IMR-90 (cell line): ENCODE data around the gene MLEC. TPM values are rescaled to one million over a fixed set of nuclear protein-coding genes. Genes with fewer than 3 reads are reported as not detected.

ENCODE experiments used
- ATAC-seq: fragments of 200-7000 bp; cut with Tn5 transposase; 2 replicates; pipeline ENCODE4 v1.9.1; 2020; ENCODE audit warnings: low read depth, mild to moderate bottlenecking, moderate library complexity
- BruUV-seq: library from RNA; stranded (reverse); fragments of 400-500 nt; replicated peaks from 2 replicates; lab custom pipeline; 2021; lab: Mats Ljungman, UMichigan
- CTCF ChIA-PET: fragments of 300-600 bp; formaldehyde crosslinking; extraction: SDS; loops from one replicate; lab custom pipeline; 2021; ENCODE audit warnings: antibody characterized with exemption; lab: Yijun Ruan, JAX
- POLR2A ChIA-PET: fragments of 300-600 bp; sonication (Branson Sonifier 250); formaldehyde crosslinking; loops from one replicate; lab custom pipeline; 2022; ENCODE audit warnings: antibody characterized with exemption; ENCODE audit not compliant: unreplicated experiment; lab: Charles Lee
- DNase-seq: peaks from one replicate; pipeline ENCODE4 v3.0.0; 2013
- H2AFZ ChIP-seq: replicated peaks from 2 replicates; pipeline ENCODE3; 2013; ENCODE audit warnings: low read length, mild to moderate bottlenecking; ENCODE audit not compliant: poor library complexity
- H2AK5ac ChIP-seq: 2 replicates; pipeline ENCODE4 v1.6.1; 2013; ENCODE audit warnings: low read depth, low read length, inconsistent platforms
- H2AK9ac ChIP-seq: replicated peaks from 2 replicates; pipeline ENCODE3; 2013; ENCODE audit warnings: mild to moderate bottlenecking, low read depth, low read length, moderate library complexity; ENCODE audit not compliant: poor library complexity
- H2BK120ac ChIP-seq: 2 replicates; pipeline ENCODE4 v1.6.1; 2013; ENCODE audit warnings: low read depth, low read length, inconsistent platforms
- H2BK15ac ChIP-seq: 3 replicates; pipeline ENCODE4 v1.6.1; 2013; ENCODE audit warnings: low read depth, low read length, inconsistent platforms
- H2BK20ac ChIP-seq: 2 replicates; pipeline ENCODE4 v1.6.1; 2013; ENCODE audit warnings: low read depth, mild to moderate bottlenecking, inconsistent platforms, low read length, moderate library complexity
- H2BK5ac ChIP-seq: 2 replicates; pipeline ENCODE4 v1.6.1; 2013; ENCODE audit warnings: mild to moderate bottlenecking, low read depth, low read length, inconsistent platforms; ENCODE audit not compliant: poor library complexity, severe bottlenecking
- H3K14ac ChIP-seq: replicated peaks from 2 replicates; pipeline ENCODE4 v1.6.1; 2013; ENCODE audit warnings: low read depth, low read length, inconsistent platforms
- H3K18ac ChIP-seq: 2 replicates; pipeline ENCODE4 v1.6.1; 2013; ENCODE audit warnings: low read depth, low read length, control low read depth
- H3K23ac ChIP-seq: 2 replicates; pipeline ENCODE4 v1.6.1; 2013; ENCODE audit warnings: low read depth, low read length, inconsistent platforms
- H3K27ac ChIP-seq: 2 replicates; pipeline ENCODE4 v1.5.1; 2013; ENCODE audit warnings: mild to moderate bottlenecking, control low read depth, low read length; ENCODE audit not compliant: insufficient read depth
- H3K27me3 ChIP-seq: 2 replicates; pipeline ENCODE4 v1.6.1; 2013; ENCODE audit warnings: low read length; ENCODE audit not compliant: control insufficient read depth, insufficient read depth
- H3K36me3 ChIP-seq: 2 replicates; pipeline ENCODE4 v1.6.1; 2013; ENCODE audit warnings: low read length, mixed read lengths; ENCODE audit not compliant: control insufficient read depth, insufficient read depth
- H3K4ac ChIP-seq: 2 replicates; pipeline ENCODE4 v1.6.1; 2013; ENCODE audit warnings: low read depth, low read length, inconsistent platforms
- H3K4me1 ChIP-seq: 2 replicates; pipeline ENCODE4 v1.6.1; 2013; ENCODE audit warnings: low read length, mixed read lengths; ENCODE audit not compliant: control insufficient read depth, insufficient read depth
- H3K4me2 ChIP-seq: 2 replicates; pipeline ENCODE4 v1.6.1; 2013; ENCODE audit warnings: low read depth, mild to moderate bottlenecking, control low read depth, low read length, moderate library complexity
- H3K4me3 ChIP-seq: 2 replicates; pipeline ENCODE4 v1.5.1; 2013; ENCODE audit warnings: low read depth, mild to moderate bottlenecking, control low read depth, low read length, moderate library complexity; ENCODE audit not compliant: insufficient read depth
- H3K56ac ChIP-seq: 2 replicates; pipeline ENCODE4 v1.6.1; 2013; ENCODE audit warnings: low read length, inconsistent platforms; ENCODE audit not compliant: insufficient read depth; ENCODE audit errors: extremely low read depth
- H3K79me1 ChIP-seq, 2 experiments: 2 replicates each; pipeline ENCODE4 v1.6.1; 2013; ENCODE audit warnings: low read length in 2 of 2, inconsistent platforms in 1 of 2, low read depth in 1 of 2
- H3K9ac ChIP-seq: 2 replicates; pipeline ENCODE4 v1.6.1; 2013; ENCODE audit warnings: low read depth, low read length, control low read depth
- H3K9me1 ChIP-seq: 2 replicates; pipeline ENCODE4 v1.6.1; 2013; ENCODE audit warnings: low read length, inconsistent platforms; ENCODE audit not compliant: insufficient read depth
- H3K9me3 ChIP-seq: 2 replicates; pipeline ENCODE4 v1.6.1; 2013; ENCODE audit warnings: low read length; ENCODE audit not compliant: control insufficient read depth, insufficient read depth
- H4K20me1 ChIP-seq: 2 replicates; pipeline ENCODE4 v1.6.1; 2013; ENCODE audit warnings: low read length, inconsistent platforms; ENCODE audit not compliant: insufficient read depth
- H4K5ac ChIP-seq: 2 replicates; pipeline ENCODE4 v1.6.1; 2013; ENCODE audit warnings: mild to moderate bottlenecking, low read depth, low read length, control low read depth
- H4K8ac ChIP-seq, 2 experiments: 2 replicates each; pipeline ENCODE4 v1.6.1; 2013; ENCODE audit warnings: low read depth in 2 of 2, low read length in 2 of 2, control low read depth in 1 of 2, inconsistent platforms in 1 of 2
- H4K91ac ChIP-seq: 2 replicates; pipeline ENCODE4 v1.6.1; 2013; ENCODE audit warnings: low read depth, low read length, inconsistent platforms; ENCODE audit not compliant: insufficient read depth
- BHLHE40 ChIP-seq: fragments of 150-350 bp; IDR thresholded peaks from 2 replicates; pipeline ENCODE4 v1.6.1; 2016; ENCODE audit warnings: mild to moderate bottlenecking, low read depth, low read length
- CEBPB ChIP-seq: IDR thresholded peaks from 2 replicates; pipeline ENCODE4 v1.6.1; 2012; ENCODE audit warnings: low read depth, low read length, improper control_type of control experiment
- CHD1 ChIP-seq: IDR thresholded peaks from 2 replicates; pipeline ENCODE4 v1.6.1; 2012; ENCODE audit warnings: low read depth, low read length, improper control_type of control experiment
- CTCF ChIP-seq: conservative IDR thresholded peaks from 2 replicates; pipeline ENCODE4 v1.5.1; 2012; ENCODE audit warnings: mild to moderate bottlenecking, low read depth, low read length, improper control_type of control experiment
- ELK1 ChIP-seq: fragments of 150-350 bp; IDR thresholded peaks from 2 replicates; pipeline ENCODE4 v1.6.1; 2016; ENCODE audit warnings: low read depth, mild to moderate bottlenecking, low read length, moderate library complexity, borderline replicate concordance
- FOS ChIP-seq: fragments of 150-350 bp; IDR thresholded peaks from 2 replicates; pipeline ENCODE4 v1.6.1; 2016; ENCODE audit warnings: low read depth, low read length
- MAFK ChIP-seq: IDR thresholded peaks from 2 replicates; pipeline ENCODE4 v1.6.1; 2012; ENCODE audit warnings: low read depth, low read length, improper control_type of control experiment
- MAZ ChIP-seq: IDR thresholded peaks from 2 replicates; pipeline ENCODE4 v1.6.1; 2012; ENCODE audit warnings: low read depth, mild to moderate bottlenecking, low read length, improper control_type of control experiment, moderate library complexity, borderline replicate concordance
- MXI1 ChIP-seq: IDR thresholded peaks from 2 replicates; pipeline ENCODE4 v1.6.1; 2012; ENCODE audit warnings: low read depth, mild to moderate bottlenecking, low read length, moderate library complexity, borderline replicate concordance
- NFE2L2 ChIP-seq: fragments of 150-350 bp; IDR thresholded peaks from 2 replicates; pipeline ENCODE4 v1.6.1; 2016; ENCODE audit warnings: low read depth, mild to moderate bottlenecking, low read length
- POLR2A ChIP-seq: IDR thresholded peaks from 2 replicates; pipeline ENCODE4 v1.6.1; 2012; ENCODE audit warnings: mild to moderate bottlenecking, low read depth, low read length
- RAD21 ChIP-seq: IDR thresholded peaks from 2 replicates; pipeline ENCODE4 v1.6.1; 2012; ENCODE audit warnings: low read length, improper control_type of control experiment
- RCOR1 ChIP-seq: IDR thresholded peaks from 2 replicates; pipeline ENCODE4 v1.6.1; 2012; ENCODE audit warnings: mild to moderate bottlenecking, low read length, improper control_type of control experiment; ENCODE audit not compliant: insufficient replicate concordance
- RFX5 ChIP-seq: IDR thresholded peaks from 2 replicates; pipeline ENCODE4 v1.8.0; 2012; ENCODE audit warnings: low read depth, mild to moderate bottlenecking, low read length, moderate library complexity
- SMC3 ChIP-seq: fragments of 150-350 bp; IDR thresholded peaks from 2 replicates; pipeline ENCODE4 v1.6.1; 2016; ENCODE audit warnings: low read depth, mild to moderate bottlenecking, antibody characterized with exemption, low read length, moderate library complexity
- USF2 ChIP-seq: fragments of 150-350 bp; IDR thresholded peaks from 2 replicates; pipeline ENCODE4 v1.6.1; 2017; ENCODE audit warnings: mild to moderate bottlenecking, antibody characterized with exemption, low read length, low read depth
- WGBS, 2 experiments: methylation state at CpG; one replicate each; pipeline versions ENCODE4 v1.1.5 to v1.1.7; 2013; ENCODE audit warnings: missing lambda C conversion rate in 2 of 2; ENCODE audit not compliant: insufficient read length in 1 of 2; ENCODE audit errors: extremely low coverage in 2 of 2; 5-methylcytosine and 5-hydroxymethylcytosine counted together
- dilution Hi-C: fragments of 300-500 bp; cut with HindIII; formaldehyde crosslinking; loops from one replicate; pipeline ENCODE4 v1.14.3; 2018; ENCODE audit warnings: low sequenced_read_pairs; ENCODE audit not compliant: unreplicated experiment
- in situ Hi-C: fragments of 300-500 bp; cut with MboI; formaldehyde crosslinking; loops from 3 replicates; pipeline ENCODE4 v1.14.3; 2019; ENCODE audit warnings: low sequenced_read_pairs, inconsistent platforms, mixed read lengths
- intact Hi-C: fragments of 100-400 bp; cut with micrococcal nuclease; formaldehyde crosslinking; loops from 2 replicates; pipeline ENCODE4 v1.10.0; 2022
- polyA plus RNA-seq, 3 experiments: library from polyadenylated mRNA; depleted of rRNA; stranded (reverse); fragments of >200 nt; gene quantifications; 2 replicates each; pipeline ENCODE4 v1.2.3, GENCODE V29; 2012; ENCODE audit warnings: low replicate concordance in 1 of 3
- total RNA-seq: library from RNA; depleted of rRNA; stranded (reverse); fragments of >200 nt; gene quantifications from 2 replicates; pipeline ENCODE4 v1.2.3, GENCODE V29; 2012

Gene MLEC
- total and polyA plus RNA-seq, 2 of the 4 experiments (the other 2 are of a cell fraction), result 44.1 to 137 TPM

GRCh38 chr12:120726510-120726793 is 39.5 kb downstream of the MLEC start:
- dilution Hi-C loops, result no loop called here
- BruUV-seq, result no TSS peak

More at GRCh38 chr12:120726510-120726793, 39.5 kb downstream of the MLEC start:
- no peak overlapping the region for H3K56ac ChIP-seq
- no peak overlapping the region for H3K18ac ChIP-seq
- no peak overlapping the region for H3K4ac ChIP-seq
- H3K23ac ChIP-seq, result no peak overlapping the region
- H3K9me1 ChIP-seq, result peaks cover 10% of the 10 kb centered on the region
- no peak overlapping the region for H4K5ac ChIP-seq
- TF ChIP-seq POLR2A (no peak), MAZ (no peak), BHLHE40 (no peak), ELK1 (no peak), CTCF (no peak), FOS (no peak), CHD1 (no peak), USF2 (no peak), MXI1 (no peak), NFE2L2 (no peak), RCOR1 (no peak), MAFK (no peak), RFX5 (no peak), RAD21 (no peak), SMC3 (no peak), CEBPB (no peak)
- no peak overlapping the region for H3K9ac ChIP-seq
- H3K79me1 ChIP-seq, result peaks cover 7 to 19% of the 10 kb centered on the region in 2 experiments; a peak in 3 of 4 replicates
- H3K14ac ChIP-seq, result no peak overlapping the region
- H2BK20ac ChIP-seq, result no peak overlapping the region
- ATAC-seq, result no peak
- H3K4me3 ChIP-seq, result no peak overlapping the region
- intact Hi-C loops, result no loop called here
- 0 out of 4 replicates have a peak overlapping the region, but pooled peaks of 1 of the 2 experiments have one; percentile 28 for H4K8ac ChIP-seq
- H4K91ac ChIP-seq, result no peak overlapping the region
- ChIA-PET CTCF (no interaction called here), POLR2A (no interaction called here)
- H3K4me2 ChIP-seq, result peak overlapping the region; percentile 40; the same call in 1 of the 2 replicates
- no peak overlapping the region for H2BK120ac ChIP-seq
- no peaks in the 10 kb centered on the region for H3K27me3 ChIP-seq
- peaks cover 16% of the 10 kb centered on the region for H3K36me3 ChIP-seq
- in situ Hi-C loops, result no loop called here
- H3K4me1 ChIP-seq, result peaks cover 9% of the 10 kb centered on the region; the same call in 1 of the 2 replicates
- H2BK15ac ChIP-seq, result no peak overlapping the region
- no peak for DNase-seq
- H3K9me3 ChIP-seq, result no peaks in the 10 kb centered on the region
- 94% methylated on average over 5 of the region's 9 CpGs; no CpG with 5 or more reads in 1 of the 2 experiments for WGBS, 2 experiments
- H2BK5ac ChIP-seq, result no peak overlapping the region
- H2AFZ ChIP-seq, result no peak overlapping the region
- H2AK9ac ChIP-seq, result peak overlapping the region; percentile 89
- no peak overlapping the region for H3K27ac ChIP-seq
- no peak overlapping the region for H2AK5ac ChIP-seq
- H4K20me1 ChIP-seq, result no peaks in the 10 kb centered on the region
